Kidney epithelial cell (primary cell): ENCODE results near the gene ARHGAP23. TPM values are rescaled to one million over a fixed set of nuclear protein-coding genes. Genes with fewer than 3 reads are reported as not detected.

Experiments
- DNase-seq: peaks from one replicate; pipeline ENCODE4 v3.0.0-alpha.2; 2010; ENCODE audit warnings: low read depth
- H3K27me3 ChIP-seq: 2 replicates; pipeline ENCODE4 v1.6.0; 2011; ENCODE audit warnings: low read length; ENCODE audit not compliant: control insufficient read depth, insufficient read depth
- H3K36me3 ChIP-seq: 2 replicates; pipeline ENCODE4 v1.5.1; 2011; ENCODE audit warnings: low read length; ENCODE audit not compliant: control insufficient read depth, insufficient read depth
- H3K4me3 ChIP-seq: 2 replicates; pipeline ENCODE4 v1.5.1; 2011; ENCODE audit warnings: low read depth, mild to moderate bottlenecking, control low read depth, low read length
- CTCF ChIP-seq: IDR thresholded peaks from 2 replicates; pipeline ENCODE4 v1.5.1; 2011; ENCODE audit warnings: mild to moderate bottlenecking, moderate library complexity, low read length, control low read depth, inconsistent platforms; ENCODE audit not compliant: insufficient read depth, poor library complexity, severe bottlenecking
- total RNA-seq: library from RNA; depleted of rRNA; stranded (reverse); fragments of >200 nt; gene quantifications from 2 replicates; pipeline ENCODE4 v1.2.3, GENCODE V29; 2015

ARHGAP23 gene
- total RNA-seq, 1 donor from 2014 or later: 52.8 TPM

GRCh38 chr17:38552343-38552742, 124.1 kb downstream of the ARHGAP23 start:
- no peaks in the 10 kb centered on the region for H3K36me3 ChIP-seq
- H3K27me3 ChIP-seq: peaks cover 15% of the 10 kb centered on the region
- no peak overlapping the region for H3K4me3 ChIP-seq

GRCh38 chr17:38554430-38555350, 126.4 kb downstream of the ARHGAP23 start:
- Histone ChIP-seq H3K27me3 (peaks cover 24% of the 10 kb centered on the region), H3K36me3 (no peaks in the 10 kb centered on the region), H3K4me3 (no peak overlapping the region)
- DNase-seq: no peak
- no peak for TF ChIP-seq CTCF

More at GRCh38 chr17:38552343-38552742, 124.1 kb downstream of the ARHGAP23 start:
- DNase-seq: no peak
- no peak for TF ChIP-seq CTCF

- Histone ChIP-seq H3K4me3 (no peak overlapping the region), H3K27me3 (peaks cover 38% of the 10 kb centered on the region), H3K36me3 (no peaks in the 10 kb centered on the region)
- no peak for TF ChIP-seq CTCF
- no peak for DNase-seq
Observed at GRCh38 chr17:38556239-38556638, 128.0 kb downstream of the ARHGAP23 start.

GRCh38 chr17:38557396-38557795, 129.1 kb downstream of the ARHGAP23 start:
- TF ChIP-seq CTCF: no peak
- H3K27me3 ChIP-seq: peaks cover 48% of the 10 kb centered on the region
- DNase-seq: no peak
- H3K36me3 ChIP-seq: no peaks in the 10 kb centered on the region
- H3K4me3 ChIP-seq: no peak overlapping the region

- DNase-seq: peak; percentile 52
- no peaks in the 10 kb centered on the region for H3K36me3 ChIP-seq
- H3K27me3 ChIP-seq: peaks cover 54% of the 10 kb centered on the region
- peak; percentile 87 for TF ChIP-seq CTCF
- H3K4me3 ChIP-seq: peak overlapping the region; percentile 27
Observed at GRCh38 chr17:38557836-38558727, 129.8 kb downstream of the ARHGAP23 start.
